Spleen (tissue), 7 donors: ENCODE data around the gene PPM1B.

Source experiments
- CTCF ChIP-seq, 11 experiments: fragments of 200-600 bp in 7 of 11; fragments of 450-650 bp in 4 of 11; sonication (generic) in 4 of 11; IDR thresholded peaks in 8 of 11; conservative IDR thresholded peaks in 3 of 11; 1 replicate in 7 of 11; 2 replicates in 4 of 11; pipeline versions ENCODE4 v1.4.0 to v1.8.0; 2016 to 2021; ENCODE audit warnings: antibody characterized with exemption in 11 of 11, inconsistent platforms in 4 of 11, mild to moderate bottlenecking in 1 of 11
- POLR2A ChIP-seq, 3 donors: fragments of 450-650 bp; IDR thresholded peaks; one replicate each; pipeline ENCODE4 v1.5.1; 2017; ENCODE audit warnings: antibody characterized with exemption in 3 of 3, mild to moderate bottlenecking in 1 of 3
- POLR2AphosphoS5 ChIP-seq, 3 donors: sonication (generic); formaldehyde crosslinking; IDR thresholded peaks; one replicate each; pipeline ENCODE4 v1.5.1; 2017; ENCODE audit warnings: antibody characterized with exemption in 3 of 3
- donor health status: DM: no; HTN: no; CAD: no; lungs with moderate emphysema.
- donor health status: DM: no; HTN: no; CAD: no.
- donor health status: DM: no; HTN: no; CAD: no.

GRCh38 chr2:44210362-44210761 is 41.7 kb downstream of the PPM1B start:
- TF ChIP-seq CTCF (IDR thresholded peaks at IDR 0.05 in 8 of 11, conservative IDR thresholded peaks at IDR 0.05 in 3 of 11) (no peak), POLR2A (IDR thresholded peaks at IDR 0.05) (no peak), POLR2AphosphoS5 (IDR thresholded peaks at IDR 0.05) (no peak)
